Natural killer cell (primary cell): ENCODE data around the gene PTCH2. TPM values are rescaled to one million over a fixed set of nuclear protein-coding genes. Genes with fewer than 3 reads are reported as not detected.
A peak's percentile ranks its signal among the peaks of the same experiment; 100 is the strongest.
"Not testable (repeated sequence)": the region's sequence is repeated elsewhere in the genome, so short reads cannot be mapped to it uniquely, and the experiment has no call there.

Experiments used
- ATAC-seq, 3 donors: fragments of 150-1000 bp in 2 of 3; fragments of 200-7000 bp in 1 of 3; cut with Tn5 transposase; 1 replicate in 1 of 3; 2 replicates in 2 of 3; pipeline ENCODE4 v1.10.0; 2021; ENCODE audit warnings: mild to moderate bottlenecking in 2 of 3, moderate library complexity in 2 of 3
- DNase-seq, 2 donors: peaks; one replicate each; pipeline versions ENCODE4 v3.0.0 to v3.0.0-alpha.2; 2013 to 2021; ENCODE audit warnings: mixed read lengths in 1 of 2
- H3K27ac ChIP-seq: one replicate; pipeline ENCODE4 v1.5.1; 2013; ENCODE audit warnings: mild to moderate bottlenecking, low read length
- H3K27me3 ChIP-seq: one replicate; pipeline ENCODE4 v1.6.1; 2013; ENCODE audit warnings: low read length; ENCODE audit not compliant: control insufficient read depth, insufficient read depth
- H3K36me3 ChIP-seq: one replicate; pipeline ENCODE4 v1.6.1; 2013; ENCODE audit warnings: low read length; ENCODE audit not compliant: control insufficient read depth, insufficient read depth
- H3K4me1 ChIP-seq: one replicate; pipeline ENCODE4 v1.6.1; 2013; ENCODE audit warnings: low read length; ENCODE audit not compliant: control insufficient read depth, insufficient read depth
- H3K4me3 ChIP-seq: one replicate; pipeline ENCODE4 v1.5.1; 2013; ENCODE audit warnings: low read length
- H3K9me3 ChIP-seq: one replicate; pipeline ENCODE4 v1.6.1; 2013; ENCODE audit warnings: low read length; ENCODE audit not compliant: control insufficient read depth, insufficient read depth
- H3K27ac Mint-ChIP-seq, 2 donors: one replicate each; pipeline ENCODE4 v1.8.0; 2022; ENCODE audit warnings: mild to moderate bottlenecking in 2 of 2, mixed read lengths in 2 of 2, moderate library complexity in 1 of 2
- H3K27me3 Mint-ChIP-seq, 2 donors: one replicate each; pipeline ENCODE4 v1.8.0; 2022; ENCODE audit warnings: low read depth in 2 of 2, mixed read lengths in 2 of 2
- H3K36me3 Mint-ChIP-seq: one replicate; pipeline ENCODE4 v1.8.0; 2022; ENCODE audit warnings: mixed read lengths
- H3K4me1 Mint-ChIP-seq, 2 donors: one replicate each; pipeline ENCODE4 v1.8.0; 2022; ENCODE audit warnings: mixed read lengths in 2 of 2
- H3K4me3 Mint-ChIP-seq: one replicate; pipeline ENCODE4 v1.8.0; 2022; ENCODE audit warnings: mild to moderate bottlenecking, moderate library complexity, mixed read lengths
- H3K9me3 Mint-ChIP-seq, 2 donors: one replicate each; pipeline ENCODE4 v1.8.0; 2022; ENCODE audit warnings: mixed read lengths in 2 of 2
- CTCF ChIP-seq: fragments of 200-600 bp; IDR thresholded peaks from one replicate; pipeline ENCODE4 v1.8.0; 2022; ENCODE audit warnings: antibody characterized with exemption
- WGBS: methylation state at CpG from one replicate; pipeline ENCODE4 v1.1.7; 2013; ENCODE audit warnings: missing lambda C conversion rate; ENCODE audit not compliant: insufficient coverage; 5-methylcytosine and 5-hydroxymethylcytosine counted together
- intact Hi-C: fragments of 100-400 bp; cut with micrococcal nuclease; formaldehyde crosslinking; loops from one replicate; pipeline ENCODE4 v1.14.2; 2022
- total RNA-seq, 4 donors: library from RNA; stranded (reverse); fragments of 120-200 nt in 1 of 4; gene quantifications; one replicate each; pipeline versions ENCODE4 v1.2.3 to v1.2.4, GENCODE V29; 2013 to 2022

PTCH2 gene
- total RNA-seq, 3 donors from 2014 or later (not counting 1 experiment from before 2014, with no cell fraction given): 1.8 to 3.1 (median 2.4) TPM

- Mint-ChIP-seq H3K9me3 (no peaks in the 10 kb centered on the region), H3K4me3 (no peak overlapping the region), H3K27ac (no peak overlapping the region), H3K27me3 (peaks cover 0 to 4% of the 10 kb centered on the region in 2 donors), H3K4me1 (peaks cover 0 to 2% of the 10 kb centered on the region in 2 donors), H3K36me3 (no peaks in the 10 kb centered on the region)
- peaks cover 5% of the 10 kb centered on the region for H3K36me3 ChIP-seq
- no peak overlapping the region for H3K27ac ChIP-seq
- ATAC-seq (no peak), DNase-seq (no peak)
- WGBS: 100% methylated on average over 1 of the region's 1 CpG
- H3K4me3 ChIP-seq: no peak overlapping the region
- H3K9me3 ChIP-seq: no peaks in the 10 kb centered on the region
- TF ChIP-seq CTCF: no peak
- peaks cover 4% of the 10 kb centered on the region for H3K4me1 ChIP-seq
- intact Hi-C loops: no loop called here
- peaks cover under 1% of the 10 kb centered on the region for H3K27me3 ChIP-seq
Observed at GRCh38 chr1:44847845-44848244, 4.8 kb upstream of the PTCH2 start.

DNA sequence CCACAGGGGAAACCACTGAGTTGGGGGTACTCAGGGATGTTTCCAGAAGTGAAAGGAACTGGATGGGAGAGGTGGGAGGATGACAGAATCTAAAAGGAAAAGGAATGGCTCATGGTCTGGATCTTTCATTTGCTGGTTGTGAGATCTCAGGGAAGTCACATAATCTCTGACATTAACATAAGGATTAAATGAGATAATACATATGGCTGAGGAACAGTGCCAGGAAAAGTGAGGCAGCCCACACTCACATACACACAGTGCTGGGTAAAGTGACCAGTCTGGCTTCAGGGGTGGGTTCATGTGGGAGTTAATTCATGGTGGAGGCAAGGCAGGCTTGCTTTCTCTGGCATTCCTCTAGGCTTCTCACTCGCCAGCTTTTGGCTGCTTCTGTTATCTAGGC, 3.9 kb upstream of the PTCH2 start:
- peaks cover 7 to 11% of the 10 kb centered on the region in 2 donors for H3K27me3 Mint-ChIP-seq
- DNase-seq: no peak
- Histone ChIP-seq H3K36me3 (peaks cover 5% of the 10 kb centered on the region), H3K4me1 (peaks cover 9% of the 10 kb centered on the region), H3K9me3 (no peaks in the 10 kb centered on the region), H3K27ac (no peak overlapping the region), H3K4me3 (no peak overlapping the region), H3K27me3 (peaks cover 6% of the 10 kb centered on the region)
- H3K4me1 Mint-ChIP-seq: peaks cover 0 to 6% of the 10 kb centered on the region in 2 donors
- no peak overlapping the region for H3K27ac Mint-ChIP-seq
- no peaks in the 10 kb centered on the region for H3K9me3 Mint-ChIP-seq
- no peak overlapping the region for H3K4me3 Mint-ChIP-seq
- WGBS: 89% methylated on average over 1 of the region's 1 CpG
- intact Hi-C loops: no loop called here
- ATAC-seq: no peak
- TF ChIP-seq CTCF: no peak
- H3K36me3 Mint-ChIP-seq: no peaks in the 10 kb centered on the region

- H3K4me3 Mint-ChIP-seq: no peak overlapping the region
- peaks cover 0 to 6% of the 10 kb centered on the region in 2 donors for H3K4me1 Mint-ChIP-seq
- H3K27ac Mint-ChIP-seq: no peak overlapping the region
- DNase-seq (peak in 1 of 2 donors; percentile 17), ATAC-seq (no peak)
- no peaks in the 10 kb centered on the region for H3K9me3 ChIP-seq
- peaks cover 9% of the 10 kb centered on the region for H3K4me1 ChIP-seq
- H3K36me3 Mint-ChIP-seq: no peaks in the 10 kb centered on the region
- no peak overlapping the region for H3K27ac ChIP-seq
- H3K4me3 ChIP-seq: no peak overlapping the region
- WGBS: 82% methylated on average over 16 of the region's 16 CpGs
- TF ChIP-seq CTCF: no peak
- intact Hi-C loops: no loop called here
- no peaks in the 10 kb centered on the region for H3K9me3 Mint-ChIP-seq
- no peaks in the 10 kb centered on the region for H3K36me3 ChIP-seq
- H3K27me3 ChIP-seq: peaks cover 11% of the 10 kb centered on the region
- peaks cover 18 to 26% of the 10 kb centered on the region in 2 donors for H3K27me3 Mint-ChIP-seq
Observed at GRCh38 chr1:44842486-44842861, 579 bp downstream of the PTCH2 start.

DNA sequence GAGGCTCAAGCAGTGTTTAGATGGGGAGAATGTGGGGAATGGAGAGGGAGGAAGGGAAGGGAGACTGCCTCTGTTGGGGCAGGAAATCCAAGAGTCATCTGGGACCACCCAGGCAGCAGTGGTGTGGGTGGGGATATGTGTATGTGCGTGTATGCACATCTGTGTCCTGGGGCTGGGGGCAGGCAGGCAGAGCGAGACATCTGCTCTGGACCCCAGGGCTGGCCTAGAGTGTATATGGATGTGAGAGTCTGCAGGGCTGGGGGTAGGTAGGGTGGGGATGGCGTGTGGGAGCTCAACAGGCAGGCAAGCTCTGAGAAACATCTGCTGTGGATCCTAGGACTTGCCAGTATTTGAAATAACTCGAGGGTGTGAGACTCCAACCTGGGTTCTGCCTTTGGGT, 3.5 kb downstream of the PTCH2 start:
- intact Hi-C loops: loop anchor here (5.0 kb wide), 1 partner anchor 52 kb away; the partner anchor contains the start of gene BEST4
- H3K27ac Mint-ChIP-seq: no peak overlapping the region
- peaks cover 18 to 26% of the 10 kb centered on the region in 2 donors for H3K27me3 Mint-ChIP-seq
- ATAC-seq (no peak), DNase-seq (no peak)
- WGBS: 88% methylated on average over 4 of the region's 4 CpGs
- TF ChIP-seq CTCF: no peak
- no peaks in the 10 kb centered on the region for H3K9me3 Mint-ChIP-seq
- H3K4me3 Mint-ChIP-seq: no peak overlapping the region
- peaks cover 7 to 13% of the 10 kb centered on the region in 2 donors for H3K4me1 Mint-ChIP-seq
- no peaks in the 10 kb centered on the region for H3K9me3 ChIP-seq
- H3K27ac ChIP-seq: no peak overlapping the region
- no peak overlapping the region for H3K4me3 ChIP-seq
- H3K36me3 Mint-ChIP-seq: no peaks in the 10 kb centered on the region
- no peaks in the 10 kb centered on the region for H3K36me3 ChIP-seq
- peaks cover 11% of the 10 kb centered on the region for H3K27me3 ChIP-seq
- peaks cover 16% of the 10 kb centered on the region for H3K4me1 ChIP-seq

DNA sequence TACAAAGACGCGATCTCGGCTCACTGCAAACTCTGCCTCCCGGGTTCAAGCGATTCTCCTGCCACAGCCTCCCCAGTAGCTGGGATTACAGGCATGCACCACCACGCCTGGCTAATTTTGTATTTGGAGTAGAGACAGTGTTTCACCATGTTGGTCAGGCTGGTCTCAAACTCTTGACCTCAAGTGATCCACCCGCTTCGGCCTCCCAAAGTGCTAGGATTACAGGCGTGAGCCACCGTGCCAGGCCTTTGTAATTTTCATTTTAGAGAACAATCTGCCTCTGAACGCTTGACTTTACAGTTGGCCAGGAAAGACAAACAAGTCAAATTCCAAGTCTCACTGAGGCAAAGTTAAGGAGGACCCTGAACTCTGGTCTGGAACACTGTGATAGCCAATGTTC, 4.8 kb downstream of the PTCH2 start:
- H3K27ac Mint-ChIP-seq, ATAC-seq: not testable (repeated sequence)
- WGBS: 96% methylated on average over 11 of the region's 11 CpGs

More for the DNA sequence above, 4.8 kb downstream of the PTCH2 start:
- H3K4me3 Mint-ChIP-seq, H3K4me3 ChIP-seq, H3K9me3 Mint-ChIP-seq, DNase-seq, H3K9me3 ChIP-seq, H3K36me3 Mint-ChIP-seq, H3K27ac ChIP-seq, H3K36me3 ChIP-seq: not testable (repeated sequence)
- H3K4me1 ChIP-seq: peaks cover 16% of the 10 kb centered on the region
- intact Hi-C loops: loop anchor here (5.0 kb wide), 1 partner anchor 51 kb away; the partner anchor contains the start of gene BEST4
- H3K4me1 Mint-ChIP-seq: peaks cover 7 to 13% of the 10 kb centered on the region in 2 donors
- H3K27me3 Mint-ChIP-seq: peaks cover 18 to 22% of the 10 kb centered on the region in 2 donors
- peaks cover 11% of the 10 kb centered on the region for H3K27me3 ChIP-seq
